RWPE1 (cell line): ENCODE data around the gene NCKAP5.

Experiments
- CTCF ChIA-PET: fragments of 350-600 bp; sonication (Branson Sonifier 250); formaldehyde crosslinking; extraction: SDS; loops from one replicate; lab custom pipeline; 2021; lab: Yijun Ruan, JAX
- POLR2A ChIA-PET: fragments of 400-600 bp; formaldehyde crosslinking; extraction: SDS; loops from one replicate; lab custom pipeline; 2020; ENCODE audit warnings: antibody characterized with exemption; ENCODE audit not compliant: low non-redundant PET; lab: Yijun Ruan, JAX
- DNase-seq: peaks from one replicate; pipeline ENCODE4 v3.0.0; 2012; ENCODE audit warnings: low spot score
- H3K27ac ChIP-seq: fragments of 450-650 bp; 2 replicates; pipeline ENCODE4 v1.5.1; 2017
- TF ChIP-seq, protein P1 (sequence below): fragments of 450-650 bp; conservative IDR thresholded peaks from 2 replicates; pipeline ENCODE4 v1.5.1; 2017; ENCODE audit warnings: low read depth, mild to moderate bottlenecking

Gene NCKAP5

GRCh38 chr2:133140620-133141019 is 427.6 kb downstream of the NCKAP5 start:
- CTCF ChIA-PET: interaction anchor here (0.6 kb wide), 1 partner anchor 1170 kb away, joined by 5 read pairs; no protein-coding TSS in a partner anchor
- POLR2A ChIA-PET: no interaction called here
- TF ChIP-seq, protein P1, sequence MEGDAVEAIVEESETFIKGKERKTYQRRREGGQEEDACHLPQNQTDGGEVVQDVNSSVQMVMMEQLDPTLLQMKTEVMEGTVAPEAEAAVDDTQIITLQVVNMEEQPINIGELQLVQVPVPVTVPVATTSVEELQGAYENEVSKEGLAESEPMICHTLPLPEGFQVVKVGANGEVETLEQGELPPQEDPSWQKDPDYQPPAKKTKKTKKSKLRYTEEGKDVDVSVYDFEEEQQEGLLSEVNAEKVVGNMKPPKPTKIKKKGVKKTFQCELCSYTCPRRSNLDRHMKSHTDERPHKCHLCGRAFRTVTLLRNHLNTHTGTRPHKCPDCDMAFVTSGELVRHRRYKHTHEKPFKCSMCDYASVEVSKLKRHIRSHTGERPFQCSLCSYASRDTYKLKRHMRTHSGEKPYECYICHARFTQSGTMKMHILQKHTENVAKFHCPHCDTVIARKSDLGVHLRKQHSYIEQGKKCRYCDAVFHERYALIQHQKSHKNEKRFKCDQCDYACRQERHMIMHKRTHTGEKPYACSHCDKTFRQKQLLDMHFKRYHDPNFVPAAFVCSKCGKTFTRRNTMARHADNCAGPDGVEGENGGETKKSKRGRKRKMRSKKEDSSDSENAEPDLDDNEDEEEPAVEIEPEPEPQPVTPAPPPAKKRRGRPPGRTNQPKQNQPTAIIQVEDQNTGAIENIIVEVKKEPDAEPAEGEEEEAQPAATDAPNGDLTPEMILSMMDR: no peak
- no peak overlapping the region for H3K27ac ChIP-seq
- no peak for DNase-seq

DNA sequence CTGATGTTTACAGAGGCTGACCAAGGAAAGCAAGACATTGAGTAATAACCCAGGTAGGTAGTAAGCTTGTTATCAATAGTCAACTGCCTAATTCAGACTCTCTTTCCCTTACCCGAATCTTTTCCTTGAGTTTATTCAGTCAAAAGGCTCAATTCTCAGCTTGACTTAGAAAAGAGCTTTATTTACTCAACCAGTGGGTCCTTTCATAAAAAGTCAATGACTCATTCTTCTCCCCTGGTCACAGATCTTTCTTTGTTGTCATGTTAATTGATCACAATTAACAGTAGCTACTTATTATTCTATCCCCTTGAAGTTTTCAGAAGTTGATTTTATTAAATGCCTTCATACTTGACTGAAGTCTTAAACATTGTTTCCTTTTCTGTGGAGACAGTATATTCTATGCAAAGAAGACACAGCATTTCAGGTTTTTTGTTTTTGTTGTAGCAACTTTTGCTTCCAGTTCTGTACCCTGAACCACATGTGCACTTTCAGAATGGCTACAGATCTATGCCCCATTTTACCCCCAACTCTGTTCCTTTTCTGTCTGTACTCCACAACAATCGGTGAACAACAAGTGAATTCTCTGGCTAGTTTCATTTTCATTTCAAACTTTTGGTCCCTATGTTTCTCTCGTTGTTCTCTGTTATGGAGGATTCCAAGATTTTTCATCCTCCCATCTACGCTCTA is 428.3 kb downstream of the NCKAP5 start:
- H3K27ac ChIP-seq: no peak overlapping the region
- POLR2A ChIA-PET: no interaction called here
- DNase-seq: no peak
- TF ChIP-seq, protein P1: no peak
- CTCF ChIA-PET: no interaction called here

DNA sequence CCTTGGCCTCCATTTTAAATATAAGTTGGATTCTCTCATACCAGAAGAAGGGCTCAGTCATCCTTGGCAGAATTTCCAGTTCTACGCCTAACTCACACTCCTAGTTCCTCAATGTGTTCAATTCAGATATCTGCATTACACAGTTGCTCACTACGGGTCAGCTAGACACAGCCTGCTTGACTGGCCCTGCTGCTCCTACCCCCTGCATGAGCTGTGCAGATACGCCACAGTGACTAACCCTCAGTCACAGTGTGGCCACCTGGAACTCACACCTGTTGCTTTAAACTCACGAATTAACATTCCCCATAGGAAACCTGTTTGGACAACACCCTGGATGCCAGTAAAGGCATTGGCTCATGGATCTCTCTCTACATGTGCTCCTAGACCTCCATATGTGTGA is 429.6 kb downstream of the NCKAP5 start:
- POLR2A ChIA-PET: no interaction called here
- CTCF ChIA-PET: no interaction called here
- no peak for DNase-seq
- TF ChIP-seq, protein P1: no peak
- no peak overlapping the region for H3K27ac ChIP-seq

GRCh38 chr2:133135035-133135654 is 433.1 kb downstream of the NCKAP5 start:
- no peak overlapping the region for H3K27ac ChIP-seq
- CTCF ChIA-PET: no interaction called here
- POLR2A ChIA-PET: no interaction called here
- TF ChIP-seq, protein P1: no peak
- no peak for DNase-seq

DNA sequence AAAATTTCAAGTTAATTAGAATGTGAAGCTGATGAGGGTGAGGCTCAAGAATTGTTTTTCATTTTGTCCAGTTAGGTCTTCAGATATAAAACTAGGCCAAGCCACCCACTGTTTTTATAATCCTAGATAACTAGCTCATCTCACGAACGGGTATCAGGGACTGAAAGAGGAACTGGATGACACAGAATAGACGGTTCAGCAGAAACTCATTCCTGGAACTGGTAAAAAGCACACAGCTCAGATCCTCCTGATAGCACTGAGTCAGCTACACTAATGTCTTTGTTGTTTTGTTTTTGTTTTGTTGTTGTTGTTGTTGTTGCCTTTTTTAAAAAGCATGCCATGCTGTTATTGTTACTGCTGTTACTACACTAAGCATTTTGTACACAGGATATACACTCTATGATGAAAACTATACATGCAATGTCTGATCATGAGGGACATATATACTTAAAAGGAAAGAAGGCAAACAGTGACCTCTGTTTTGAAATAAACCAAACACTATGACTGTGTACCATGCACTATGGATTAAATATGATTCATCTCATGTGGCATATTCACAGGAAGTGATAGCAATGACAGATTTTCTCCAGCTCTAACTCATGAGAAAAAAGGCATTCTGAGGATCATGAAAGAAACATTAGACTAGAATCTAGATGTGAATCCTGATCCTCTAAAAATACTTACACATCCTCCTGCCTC is 437.6 kb downstream of the NCKAP5 start:
- no peak for DNase-seq
- H3K27ac ChIP-seq: no peak overlapping the region
- CTCF ChIA-PET: no interaction called here
- POLR2A ChIA-PET: no interaction called here
- TF ChIP-seq, protein P1: no peak

DNA sequence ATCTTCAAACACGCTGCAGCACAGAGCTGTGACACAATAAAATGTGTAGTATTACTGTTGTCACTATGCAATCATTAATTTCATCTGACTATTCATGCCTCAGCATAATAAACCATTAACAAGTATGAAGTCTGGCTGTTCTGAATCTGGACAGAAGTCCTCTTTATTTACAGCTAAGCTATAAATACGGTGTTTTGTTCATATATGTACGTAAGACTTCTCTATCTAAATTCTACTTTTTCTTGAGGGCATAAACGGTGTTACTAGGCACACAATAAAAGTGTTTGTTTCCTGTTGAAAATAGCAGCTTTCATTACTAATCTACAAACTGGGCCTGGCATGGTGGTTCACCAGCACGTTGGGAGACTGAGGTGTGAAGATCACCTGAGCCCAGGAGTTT is 443.8 kb downstream of the NCKAP5 start:
- no peak overlapping the region for H3K27ac ChIP-seq
- ChIA-PET CTCF (no interaction called here), POLR2A (no interaction called here)
- no peak for DNase-seq
- TF ChIP-seq, protein P1: no peak
